SK-N-SH treated with all-trans-retinoic acid at 6 μM for 48 hours (cell line): ENCODE data around the gene FZD4.

ENCODE experiments used
- ATAC-seq: fragments of 200-7000 bp; cut with Tn5 transposase; 3 replicates; pipeline ENCODE4 v1.9.1; 2020; ENCODE audit warnings: mild to moderate bottlenecking, moderate library complexity
- ARNTL ChIP-seq: fragments of 450-650 bp; formaldehyde crosslinking; IDR thresholded peaks from 2 replicates; pipeline ENCODE4 v1.5.0; 2020; ENCODE audit warnings: low read depth, mild to moderate bottlenecking, moderate library complexity, borderline replicate concordance
- BACH2 ChIP-seq: fragments of 250-450 bp; sonication (Bioruptor Pico); IDR thresholded peaks from 2 replicates; pipeline ENCODE4 v1.9.0; 2021; ENCODE audit warnings: mild to moderate bottlenecking, borderline replicate concordance
- CREB5 ChIP-seq: fragments of 250-450 bp; sonication (Bioruptor Pico); IDR thresholded peaks from 2 replicates; pipeline ENCODE4 v1.5.1; 2020; ENCODE audit warnings: low read depth, mild to moderate bottlenecking, moderate library complexity
- CSDC2 ChIP-seq: fragments of 250-450 bp; sonication (Bioruptor Pico); IDR thresholded peaks from 2 replicates; pipeline ENCODE4 v1.5.0; 2020; ENCODE audit warnings: mild to moderate bottlenecking, moderate library complexity
- ESRRG ChIP-seq: fragments of 250-450 bp; sonication (Bioruptor Pico); IDR thresholded peaks from 2 replicates; pipeline ENCODE4 v1.6.1; 2021; ENCODE audit warnings: mild to moderate bottlenecking
- GLIS3 ChIP-seq: fragments of 250-450 bp; sonication (Bioruptor Pico); IDR thresholded peaks from 2 replicates; pipeline ENCODE4 v1.5.0; 2020; ENCODE audit warnings: mild to moderate bottlenecking, moderate library complexity
- ISL1 ChIP-seq: fragments of 250-450 bp; sonication (Bioruptor Pico); IDR thresholded peaks from 2 replicates; pipeline ENCODE4 v2.1.2; 2022; ENCODE audit warnings: mild to moderate bottlenecking, moderate library complexity
- OSR1 ChIP-seq: fragments of 250-450 bp; sonication (Bioruptor Pico); IDR thresholded peaks from 2 replicates; pipeline ENCODE4 v1.8.0; 2022; ENCODE audit warnings: moderate library complexity, mild to moderate bottlenecking, inconsistent platforms
- POU6F1 ChIP-seq: fragments of 250-450 bp; sonication (Bioruptor Pico); IDR thresholded peaks from 2 replicates; pipeline ENCODE4 v1.8.0; 2021; ENCODE audit warnings: low read depth, mild to moderate bottlenecking, moderate library complexity, borderline replicate concordance
- RARB ChIP-seq: fragments of 250-450 bp; sonication (Bioruptor Pico); IDR thresholded peaks from 2 replicates; pipeline ENCODE4 v1.8.0; 2021; ENCODE audit warnings: mild to moderate bottlenecking, moderate library complexity
- SNAI2 ChIP-seq: fragments of 250-450 bp; sonication (Bioruptor Pico); IDR thresholded peaks from 2 replicates; pipeline ENCODE4 v1.5.0; 2020; ENCODE audit warnings: mild to moderate bottlenecking, moderate library complexity
- TCF4 ChIP-seq: fragments of 250-450 bp; sonication (Bioruptor Pico); IDR thresholded peaks from 2 replicates; pipeline ENCODE4 v1.8.0; 2021; ENCODE audit warnings: mild to moderate bottlenecking, moderate library complexity, borderline replicate concordance
- TSHZ2 ChIP-seq: fragments of 250-450 bp; sonication (Bioruptor Pico); IDR thresholded peaks from 2 replicates; pipeline ENCODE4 v1.5.0; 2020; ENCODE audit warnings: mild to moderate bottlenecking, moderate library complexity
- ZFP3 ChIP-seq: fragments of 250-450 bp; sonication (Bioruptor Pico); IDR thresholded peaks from 2 replicates; pipeline ENCODE4 v1.5.0; 2020; ENCODE audit warnings: mild to moderate bottlenecking, moderate library complexity
- ZFP30 ChIP-seq: fragments of 450-650 bp; formaldehyde crosslinking; IDR thresholded peaks from 2 replicates; pipeline ENCODE4 v1.5.0; 2022; ENCODE audit warnings: mild to moderate bottlenecking, moderate library complexity
- ZNF565 ChIP-seq: fragments of 450-650 bp; formaldehyde crosslinking; conservative IDR thresholded peaks from 2 replicates; pipeline ENCODE4 v1.5.0; 2020; ENCODE audit warnings: low read depth, mild to moderate bottlenecking, moderate library complexity
- ZNF70 ChIP-seq: fragments of 450-650 bp; formaldehyde crosslinking; IDR thresholded peaks from 2 replicates; pipeline ENCODE4 v1.5.0; 2020; ENCODE audit warnings: mild to moderate bottlenecking, moderate library complexity
- ZNF8 ChIP-seq: fragments of 450-650 bp; formaldehyde crosslinking; IDR thresholded peaks from 2 replicates; pipeline ENCODE4 v1.5.0; 2020; ENCODE audit warnings: mild to moderate bottlenecking, moderate library complexity
- TF ChIP-seq, protein P1 (sequence below): fragments of 250-450 bp; sonication (Bioruptor Pico); IDR thresholded peaks from 2 replicates; pipeline ENCODE4 v1.5.1; 2021; ENCODE audit warnings: mild to moderate bottlenecking, moderate library complexity
- TF ChIP-seq, protein P2 (sequence below): fragments of 250-450 bp; sonication (Bioruptor Pico); IDR thresholded peaks from 2 replicates; pipeline ENCODE4 v1.8.0; 2020; ENCODE audit warnings: mild to moderate bottlenecking, moderate library complexity, borderline replicate concordance

FZD4 gene

GRCh38 chr11:86910592-86910991 is 44.6 kb downstream of the FZD4 start:
- no peak for ATAC-seq
- no peak for TF ChIP-seq POU6F1
- TF ChIP-seq CSDC2 (CRISPR knock-in tag), result no peak
- TF ChIP-seq ZFP30 (CRISPR knock-in tag), result no peak
- no peak for TF ChIP-seq SNAI2 (CRISPR knock-in tag)
- TF ChIP-seq ISL1 (CRISPR knock-in tag), result no peak
- no peak for TF ChIP-seq CREB5
- no peak for TF ChIP-seq ARNTL (CRISPR knock-in tag)
- TF ChIP-seq ZNF565 (CRISPR knock-in tag), result no peak
- TF ChIP-seq ESRRG, result no peak
- no peak for TF ChIP-seq GLIS3
- TF ChIP-seq, protein P1, sequence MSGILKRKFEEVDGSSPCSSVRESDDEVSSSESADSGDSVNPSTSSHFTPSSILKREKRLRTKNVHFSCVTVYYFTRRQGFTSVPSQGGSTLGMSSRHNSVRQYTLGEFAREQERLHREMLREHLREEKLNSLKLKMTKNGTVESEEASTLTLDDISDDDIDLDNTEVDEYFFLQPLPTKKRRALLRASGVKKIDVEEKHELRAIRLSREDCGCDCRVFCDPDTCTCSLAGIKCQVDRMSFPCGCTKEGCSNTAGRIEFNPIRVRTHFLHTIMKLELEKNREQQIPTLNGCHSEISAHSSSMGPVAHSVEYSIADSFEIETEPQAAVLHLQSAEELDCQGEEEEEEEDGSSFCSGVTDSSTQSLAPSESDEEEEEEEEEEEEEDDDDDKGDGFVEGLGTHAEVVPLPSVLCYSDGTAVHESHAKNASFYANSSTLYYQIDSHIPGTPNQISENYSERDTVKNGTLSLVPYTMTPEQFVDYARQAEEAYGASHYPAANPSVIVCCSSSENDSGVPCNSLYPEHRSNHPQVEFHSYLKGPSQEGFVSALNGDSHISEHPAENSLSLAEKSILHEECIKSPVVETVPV, result no peak
- no peak for TF ChIP-seq TSHZ2 (CRISPR knock-in tag)
- no peak for TF ChIP-seq OSR1 (CRISPR knock-in tag)
- no peak for TF ChIP-seq BACH2 (CRISPR knock-in tag)
- no peak for TF ChIP-seq ZNF8
- TF ChIP-seq TCF4, result no peak
- TF ChIP-seq RARB, result no peak

DNA sequence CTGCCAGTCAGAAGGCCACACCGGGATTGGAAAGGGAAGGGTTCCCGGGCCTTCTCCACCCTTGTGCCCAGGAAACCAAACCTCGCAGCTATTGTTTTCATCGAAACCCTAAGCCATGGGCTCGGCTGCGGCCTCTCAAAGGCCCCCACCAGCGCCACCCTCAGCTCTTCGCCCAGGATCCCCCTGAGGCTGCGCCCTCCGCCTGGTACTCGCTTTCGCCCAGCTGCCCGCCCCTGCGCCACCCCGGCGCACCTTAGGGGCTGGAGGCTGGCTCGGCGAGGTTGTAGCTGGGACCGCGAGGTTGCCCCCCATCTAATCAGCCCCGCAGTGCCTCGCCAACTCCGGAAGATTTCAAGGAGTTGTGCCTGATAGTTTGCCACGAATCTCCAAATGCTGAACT is 49.0 kb downstream of the FZD4 start:
- TF ChIP-seq TSHZ2 (CRISPR knock-in tag) (no peak), ZNF565 (CRISPR knock-in tag) (no peak), SNAI2 (CRISPR knock-in tag) (no peak)
- TF ChIP-seq, protein P2, sequence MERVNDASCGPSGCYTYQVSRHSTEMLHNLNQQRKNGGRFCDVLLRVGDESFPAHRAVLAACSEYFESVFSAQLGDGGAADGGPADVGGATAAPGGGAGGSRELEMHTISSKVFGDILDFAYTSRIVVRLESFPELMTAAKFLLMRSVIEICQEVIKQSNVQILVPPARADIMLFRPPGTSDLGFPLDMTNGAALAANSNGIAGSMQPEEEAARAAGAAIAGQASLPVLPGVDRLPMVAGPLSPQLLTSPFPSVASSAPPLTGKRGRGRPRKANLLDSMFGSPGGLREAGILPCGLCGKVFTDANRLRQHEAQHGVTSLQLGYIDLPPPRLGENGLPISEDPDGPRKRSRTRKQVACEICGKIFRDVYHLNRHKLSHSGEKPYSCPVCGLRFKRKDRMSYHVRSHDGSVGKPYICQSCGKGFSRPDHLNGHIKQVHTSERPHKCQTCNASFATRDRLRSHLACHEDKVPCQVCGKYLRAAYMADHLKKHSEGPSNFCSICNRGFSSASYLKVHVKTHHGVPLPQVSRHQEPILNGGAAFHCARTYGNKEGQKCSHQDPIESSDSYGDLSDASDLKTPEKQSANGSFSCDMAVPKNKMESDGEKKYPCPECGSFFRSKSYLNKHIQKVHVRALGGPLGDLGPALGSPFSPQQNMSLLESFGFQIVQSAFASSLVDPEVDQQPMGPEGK (CRISPR knock-in tag), result no peak
- ATAC-seq, result no peak

- ATAC-seq, result no peak
- TF ChIP-seq BACH2 (CRISPR knock-in tag) (no peak), CREB5 (no peak), ISL1 (CRISPR knock-in tag) (no peak), GLIS3 (no peak), ZFP3 (CRISPR knock-in tag) (no peak), TSHZ2 (CRISPR knock-in tag) (no peak), ZNF8 (no peak), ESRRG (no peak), SNAI2 (CRISPR knock-in tag) (no peak), OSR1 (CRISPR knock-in tag) (no peak), ZNF70 (CRISPR knock-in tag) (no peak)
Observed at GRCh38 chr11:86905252-86905651, 49.9 kb downstream of the FZD4 start.
